Pulmonary artery endothelial cell (primary cell): Measurements from ENCODE around the gene RALGAPA1. TPM values are rescaled to one million over a fixed set of nuclear protein-coding genes. Genes with fewer than 3 reads are reported as not detected.
A peak's percentile ranks its signal among the peaks of the same experiment; 100 is the strongest.
"Not testable (repeated sequence)": the region's sequence is repeated elsewhere in the genome, so short reads cannot be mapped to it uniquely, and the experiment has no call there.

Experiments
- DNase-seq: peaks from one replicate; pipeline ENCODE4 v3.0.0-alpha.2; 2011; ENCODE audit warnings: low read depth, low spot score
- total RNA-seq: library from RNA; depleted of rRNA; stranded (reverse); fragments of >200 nt; gene quantifications from 2 replicates; pipeline ENCODE4 v1.2.3, GENCODE V29; 2014

RALGAPA1 gene
- total RNA-seq, 1 donor from 2014 or later, result 14.8 TPM

DNA sequence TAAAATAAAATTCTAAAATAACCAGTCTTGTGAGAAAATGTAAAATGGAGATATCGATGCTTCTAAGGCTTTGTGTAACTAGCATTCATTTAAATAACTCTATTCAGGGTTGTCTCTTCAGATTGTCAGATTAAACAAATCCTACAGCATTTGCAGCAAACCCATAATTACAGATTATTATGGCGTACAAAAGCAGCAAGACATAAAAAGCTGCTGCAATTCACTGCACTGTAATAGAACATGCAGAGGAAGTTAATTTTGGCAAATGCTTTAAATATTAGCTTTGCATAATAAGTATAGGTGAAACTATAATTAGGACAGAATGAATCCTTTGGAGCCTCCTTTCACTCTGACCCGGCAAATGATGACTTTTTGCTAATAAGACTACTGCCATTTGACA lies 176.8 kb downstream of the RALGAPA1 start:
- no peak for DNase-seq

DNA sequence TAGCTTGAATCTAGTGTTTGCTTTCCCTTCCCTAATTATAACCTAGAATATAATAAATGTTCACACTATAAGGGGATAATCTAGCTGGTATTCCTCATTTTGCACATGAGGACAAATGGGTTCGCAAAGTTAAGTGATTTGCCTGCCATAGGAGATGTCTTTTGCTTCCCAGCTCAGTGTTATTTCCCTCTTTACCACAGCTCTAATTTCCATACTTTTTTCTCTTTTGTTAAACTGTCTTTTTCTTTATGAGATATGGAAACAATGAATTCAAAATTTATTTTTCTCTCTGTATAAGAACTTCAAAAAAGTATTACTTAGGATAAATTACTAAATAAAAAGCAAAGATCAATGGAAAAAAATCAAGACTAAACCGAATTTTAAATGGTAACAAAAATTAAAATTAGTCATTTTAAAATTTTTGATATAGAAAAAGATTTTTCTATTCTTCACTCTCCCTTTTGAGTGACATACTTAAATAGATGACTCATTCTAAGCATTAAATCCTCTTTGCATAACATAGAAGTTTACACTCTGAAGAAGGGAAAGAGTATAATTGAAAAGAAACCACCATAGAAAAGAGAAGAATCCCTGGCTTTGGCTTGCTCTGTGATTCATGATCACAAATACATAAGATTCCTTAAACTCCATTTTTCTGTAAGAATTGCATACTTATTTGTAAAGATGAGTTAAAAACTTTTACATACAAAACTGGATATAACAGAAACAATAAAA lies 177.9 kb downstream of the RALGAPA1 start:
- no peak for DNase-seq

GRCh38 chr14:35628989-35629388 lies 180.1 kb downstream of the RALGAPA1 start:
- DNase-seq, result no peak

- not testable (repeated sequence) for DNase-seq
Measured at GRCh38 chr14:35626947-35627346, 182.1 kb downstream of the RALGAPA1 start.

GRCh38 chr14:35621996-35622395 lies 187.1 kb downstream of the RALGAPA1 start:
- not testable (repeated sequence) for DNase-seq

DNA sequence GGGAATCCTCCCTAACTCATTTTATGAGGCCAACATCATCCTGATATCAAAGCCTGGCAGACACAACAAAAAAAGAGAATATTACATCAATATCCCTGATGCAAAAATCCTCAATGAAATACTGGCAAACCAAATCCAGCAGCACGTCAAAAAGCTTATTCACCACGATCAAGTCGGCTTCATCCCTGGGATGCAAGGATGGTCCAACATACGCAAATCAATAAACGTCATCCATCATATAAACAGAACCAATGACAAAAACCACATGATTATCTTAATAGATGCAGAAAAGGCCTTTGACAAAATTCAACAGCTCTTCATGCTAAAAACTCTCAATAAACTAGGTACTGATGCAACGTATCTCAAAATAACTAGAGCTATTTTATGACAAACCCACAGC lies 189.1 kb downstream of the RALGAPA1 start:
- not testable (repeated sequence) for DNase-seq

DNA sequence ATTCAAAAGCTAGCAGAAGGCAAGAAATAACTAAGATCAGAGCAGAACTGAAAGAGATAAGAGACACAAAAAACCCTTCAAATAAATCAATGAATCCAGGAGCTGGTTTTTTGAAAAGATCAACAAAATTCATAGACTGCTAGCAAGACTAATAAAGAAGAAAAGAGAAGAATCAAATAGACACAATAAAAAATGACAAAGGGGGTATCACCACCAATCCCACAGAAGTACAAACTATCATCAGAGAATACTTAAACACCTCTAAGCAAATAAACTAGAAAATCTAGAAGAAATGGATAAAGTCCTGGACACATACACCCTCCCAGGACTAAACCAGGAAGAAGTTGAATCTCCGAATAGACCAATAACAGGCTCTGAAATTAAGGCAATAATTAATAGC lies 189.6 kb downstream of the RALGAPA1 start:
- DNase-seq, result not testable (repeated sequence)

- DNase-seq, result no peak
Measured at GRCh38 chr14:35617500-35617899, 191.6 kb downstream of the RALGAPA1 start.

- no peak for DNase-seq
Measured at GRCh38 chr14:35607380-35607779, 201.7 kb downstream of the RALGAPA1 start.

- DNase-seq, result no peak
Measured at GRCh38 chr14:35600253-35600652, 208.8 kb downstream of the RALGAPA1 start.

- peak; percentile 33 for DNase-seq
Measured at GRCh38 chr14:35594616-35595015, 214.5 kb downstream of the RALGAPA1 start.

DNA sequence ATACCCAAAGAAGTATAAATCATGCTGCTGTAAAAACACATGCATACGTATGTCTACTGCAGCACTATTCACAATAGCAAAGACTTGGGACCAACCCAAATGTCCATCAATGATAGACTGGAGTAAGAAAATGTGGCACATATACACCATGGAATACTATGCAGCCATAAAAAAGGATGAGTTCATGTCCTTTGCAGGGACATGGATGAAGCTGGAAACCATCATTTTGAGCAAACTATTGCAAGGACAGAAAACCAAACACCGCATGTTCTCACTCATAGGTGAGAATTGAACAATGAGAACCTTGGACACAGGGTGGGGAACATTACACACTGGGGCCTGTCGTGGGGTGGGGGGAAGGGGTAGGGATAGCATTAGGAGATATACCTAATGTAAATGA lies 221.7 kb downstream of the RALGAPA1 start:
- not testable (repeated sequence) for DNase-seq

- DNase-seq, result no peak
Measured at GRCh38 chr14:35578639-35579038, 230.5 kb downstream of the RALGAPA1 start.

DNA sequence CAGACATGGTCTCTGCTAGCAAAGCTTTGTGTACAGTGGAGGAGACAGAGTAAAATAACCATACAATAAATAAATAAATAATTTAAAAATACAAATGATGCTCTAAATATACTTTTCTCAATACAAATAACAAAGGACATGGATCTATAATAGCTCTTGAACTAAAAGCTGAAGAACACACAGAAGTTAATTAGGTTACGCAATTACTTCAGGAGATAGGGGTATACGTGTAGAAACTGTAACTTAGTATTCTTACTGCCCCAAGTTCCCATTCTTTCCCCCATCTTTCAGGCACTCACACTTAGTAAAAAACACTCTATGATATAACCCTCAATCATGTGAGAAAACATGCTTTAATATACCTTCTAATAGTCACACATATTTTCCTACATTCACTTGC lies 231.0 kb downstream of the RALGAPA1 start:
- no peak for DNase-seq

GRCh38 chr14:35576856-35577255 lies 232.2 kb downstream of the RALGAPA1 start:
- no peak for DNase-seq

DNA sequence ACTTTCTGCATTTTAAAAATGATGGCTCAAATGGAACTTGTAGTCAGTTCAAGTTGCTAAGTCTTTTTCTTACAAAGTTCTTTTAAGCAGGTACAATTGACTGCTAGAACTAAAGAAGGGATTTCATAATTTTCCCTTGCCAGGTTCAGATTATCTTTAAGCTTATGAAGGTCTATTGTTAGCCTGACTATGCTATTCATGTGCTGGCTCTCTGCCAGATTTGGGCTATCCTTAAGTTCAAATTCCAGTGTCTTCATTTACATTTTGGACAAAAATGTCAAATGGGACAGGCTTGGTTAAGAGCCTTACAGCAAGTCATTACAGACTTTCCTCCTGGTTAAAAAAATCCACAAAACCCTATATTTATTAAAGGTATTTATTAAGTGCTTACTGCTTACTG lies 232.8 kb downstream of the RALGAPA1 start:
- peak; percentile 3 for DNase-seq

DNA sequence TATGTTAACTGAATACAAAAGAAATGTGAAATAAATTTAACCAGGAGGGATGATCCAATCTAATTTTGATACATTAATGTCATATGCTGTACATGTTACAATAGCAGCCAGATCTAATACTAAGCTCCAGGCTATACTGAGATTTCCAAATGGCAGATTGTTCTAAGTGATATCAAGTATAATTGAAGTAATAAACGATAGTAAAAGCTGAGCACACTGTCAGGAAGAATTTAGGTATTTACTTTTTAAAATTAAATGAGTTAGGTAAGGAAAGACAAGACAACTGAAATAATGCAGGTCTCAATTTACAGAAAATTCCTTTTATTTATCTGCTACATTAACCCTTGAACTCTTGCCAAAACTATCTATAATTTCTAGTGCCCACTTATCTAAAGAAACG lies 235.2 kb downstream of the RALGAPA1 start:
- DNase-seq, result no peak

DNA sequence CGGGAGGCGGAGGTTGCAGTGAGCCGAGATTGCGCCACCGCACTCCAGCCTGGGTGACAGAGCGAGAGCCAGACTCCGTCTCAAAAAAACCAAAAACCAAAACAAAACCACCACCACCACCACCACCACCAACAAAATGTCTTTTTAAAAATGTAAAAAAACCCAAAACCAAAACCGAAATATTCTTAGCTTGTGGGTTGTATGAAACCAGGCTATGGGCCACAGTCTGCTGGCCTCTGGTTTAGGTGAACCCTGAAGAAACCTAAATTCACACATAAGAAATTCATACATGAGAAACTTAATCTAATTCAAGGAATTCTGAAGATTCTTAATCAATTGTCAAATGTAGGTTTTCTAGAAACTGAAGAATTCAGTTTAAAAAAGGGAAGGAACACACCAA lies 237.5 kb downstream of the RALGAPA1 start:
- DNase-seq, result no peak

DNA sequence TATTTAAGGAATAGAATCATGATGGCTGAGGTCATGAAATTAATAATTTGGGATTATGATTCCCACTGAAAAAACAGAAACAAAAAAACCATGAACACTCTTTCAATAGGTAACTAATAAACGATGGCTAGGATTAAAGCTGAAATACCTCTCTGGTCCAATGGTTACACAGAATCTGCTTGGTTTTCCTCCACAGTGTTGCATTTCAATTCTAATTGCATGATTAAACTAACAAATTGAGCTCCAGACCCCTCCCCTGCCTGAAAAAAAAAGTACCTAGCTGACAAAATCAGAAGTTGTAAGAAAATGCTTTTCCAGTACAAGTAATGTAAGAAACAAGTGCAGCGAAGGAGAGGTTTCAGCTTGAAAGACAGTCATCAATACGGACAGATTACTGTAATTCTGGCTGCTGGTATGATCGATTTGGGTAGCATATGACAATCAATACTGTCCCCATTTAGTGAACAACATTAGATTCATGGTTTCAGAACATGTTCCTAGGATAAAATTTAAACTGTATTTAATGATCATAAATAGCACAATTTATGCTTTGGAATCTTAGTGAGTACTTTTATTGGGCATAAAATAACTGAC lies 243.1 kb downstream of the RALGAPA1 start:
- DNase-seq, result no peak

DNA sequence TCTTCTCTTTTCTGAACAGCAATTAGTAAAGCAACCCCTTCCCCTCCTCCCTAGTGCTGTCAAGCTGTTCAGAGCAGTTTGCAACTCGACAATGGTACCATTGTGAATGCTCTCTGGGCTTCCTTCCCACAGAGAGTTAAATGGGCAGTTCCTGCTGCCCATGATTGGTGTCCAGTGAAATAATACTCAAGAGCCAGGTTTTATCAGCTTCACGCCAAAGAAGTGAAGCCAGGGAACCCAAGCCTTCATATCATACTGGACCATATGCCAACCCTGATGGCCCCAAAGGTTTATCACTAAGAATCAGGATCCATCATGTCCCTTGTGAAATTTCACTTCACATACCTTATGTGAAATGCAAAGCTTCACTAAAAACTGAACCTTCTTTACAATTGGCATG lies 250.4 kb downstream of the RALGAPA1 start:
- no peak for DNase-seq

DNA sequence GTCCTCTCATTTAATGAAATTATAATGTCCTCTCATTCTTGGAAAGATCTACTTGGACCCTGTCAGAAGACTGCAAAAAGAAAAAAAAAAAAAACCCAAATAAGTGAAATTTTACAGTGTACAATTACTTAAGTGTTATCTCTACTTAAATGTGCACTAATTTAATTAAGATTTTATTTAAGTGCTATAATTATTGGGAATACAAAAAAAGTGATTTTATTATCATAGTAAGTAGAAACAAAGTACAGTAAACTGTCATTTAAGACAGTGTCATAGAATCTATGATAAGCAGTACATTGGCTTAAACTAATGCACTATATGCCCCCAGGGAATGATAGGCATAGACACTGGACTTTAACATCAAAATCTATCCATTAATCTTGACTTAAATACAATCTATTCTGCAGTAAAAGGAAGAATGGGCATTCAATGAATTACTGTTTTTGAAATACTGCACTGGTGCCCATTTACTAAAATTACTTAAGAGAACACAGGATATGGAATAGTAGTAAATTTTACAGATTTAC lies 251.8 kb downstream of the RALGAPA1 start:
- no peak for DNase-seq

DNA sequence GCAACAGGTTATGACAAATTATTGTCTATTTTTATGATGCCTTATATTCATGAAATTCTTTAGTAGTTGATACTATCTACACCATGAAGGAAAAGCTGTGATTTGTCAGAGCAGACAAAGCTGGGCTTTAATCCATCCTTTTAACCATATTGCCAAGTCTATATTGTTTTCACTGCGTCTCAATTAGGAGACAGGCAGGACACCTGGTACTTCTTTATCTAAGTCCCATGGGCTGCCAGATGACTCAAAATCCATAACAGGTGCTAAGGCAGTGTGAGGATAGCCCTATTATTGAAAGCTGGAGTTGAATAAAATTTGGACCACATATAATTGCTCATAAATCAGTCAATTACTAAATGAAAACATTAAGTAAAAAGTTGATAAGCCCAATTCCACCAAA lies 252.5 kb downstream of the RALGAPA1 start:
- no peak for DNase-seq

DNA sequence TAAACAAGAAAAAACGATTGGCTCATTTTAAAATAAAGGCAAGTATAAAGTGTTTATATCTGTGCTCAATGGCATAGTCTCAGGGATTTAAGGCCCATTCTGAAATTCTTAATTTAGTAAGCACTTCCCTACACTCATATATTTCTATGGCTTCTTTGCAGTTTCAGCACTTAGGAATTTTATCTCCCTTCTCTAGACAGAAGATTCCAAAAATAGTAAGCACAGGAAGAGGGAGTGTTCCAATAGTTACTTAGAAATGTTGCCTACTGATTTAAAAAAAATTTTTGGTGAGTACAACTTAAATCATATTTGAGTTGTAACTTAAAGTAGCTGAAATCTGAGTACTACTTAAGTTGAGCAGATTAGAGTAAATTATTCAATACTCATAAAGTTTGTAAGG lies 255.3 kb downstream of the RALGAPA1 start:
- no peak for DNase-seq
